DND-41 (cell line): ENCODE measurements around the gene SELP.

ENCODE experiments used
- ATAC-seq: fragments of 200-7000 bp; cut with Tn5 transposase; 3 replicates; pipeline ENCODE4 v1.9.1; 2021; ENCODE audit warnings: low read depth; ENCODE audit not compliant: insufficient read depth
- DNase-seq: peaks from one replicate; pipeline ENCODE4 v3.0.0-alpha.2; 2020
- H2AFZ ChIP-seq: 2 replicates; pipeline ENCODE4 v1.6.0; 2012; ENCODE audit warnings: low read depth, low read length
- H3K27ac ChIP-seq: 2 replicates; pipeline ENCODE4 v1.5.1; 2012; ENCODE audit warnings: low read length, inconsistent platforms
- H3K27me3 ChIP-seq: fragments of 200-600 bp; sonication (generic); 2 replicates; pipeline ENCODE4 v1.6.0; 2012; ENCODE audit warnings: low read length, mild to moderate bottlenecking, inconsistent platforms; ENCODE audit not compliant: insufficient read depth, poor library complexity
- H3K36me3 ChIP-seq: 2 replicates; pipeline ENCODE4 v1.5.1; 2012; ENCODE audit warnings: low read length, inconsistent platforms; ENCODE audit not compliant: insufficient read depth
- H3K4me1 ChIP-seq: 2 replicates; pipeline ENCODE4 v1.5.1; 2012; ENCODE audit warnings: mild to moderate bottlenecking, low read length; ENCODE audit not compliant: insufficient read depth
- H3K4me2 ChIP-seq: 2 replicates; pipeline ENCODE4 v1.6.0; 2012; ENCODE audit warnings: mild to moderate bottlenecking, moderate library complexity, low read length, inconsistent platforms; ENCODE audit not compliant: insufficient read depth
- H3K4me3 ChIP-seq, 2 experiments: fragments of 200-600 bp in 1 of 2; shearing (Covaris generic) in 1 of 2; 2 replicates each; pipeline ENCODE4 v1.5.1; 2012 to 2016; ENCODE audit warnings: inconsistent platforms in 2 of 2, low read length in 2 of 2, mild to moderate bottlenecking in 2 of 2, low read depth in 1 of 2, moderate library complexity in 1 of 2
- H3K79me2 ChIP-seq: 2 replicates; pipeline ENCODE4 v1.6.0; 2012; ENCODE audit warnings: low read length, inconsistent platforms; ENCODE audit not compliant: insufficient read depth
- H3K9ac ChIP-seq: 2 replicates; pipeline ENCODE4 v1.6.0; 2012; ENCODE audit warnings: low read depth, mild to moderate bottlenecking, inconsistent platforms, low read length, moderate library complexity
- H3K9me3 ChIP-seq: 2 replicates; pipeline ENCODE4 v1.5.1; 2012; ENCODE audit warnings: low read length, moderate library complexity, mild to moderate bottlenecking, inconsistent platforms; ENCODE audit not compliant: insufficient read depth, severe bottlenecking
- H4K20me1 ChIP-seq: 2 replicates; pipeline ENCODE4 v1.6.0; 2012; ENCODE audit warnings: low read length; ENCODE audit not compliant: insufficient read depth
- EZH2 ChIP-seq: IDR thresholded peaks from 3 replicates; pipeline ENCODE4 v1.6.1; 2012; ENCODE audit warnings: borderline replicate concordance, low read depth, mild to moderate bottlenecking, moderate library complexity, low read length, inconsistent platforms; ENCODE audit not compliant: severe bottlenecking
- TF ChIP-seq, protein P1 (sequence below): IDR thresholded peaks from 2 replicates; pipeline ENCODE4 v1.5.1; 2012; ENCODE audit warnings: borderline replicate concordance, low read length, moderate library complexity, mild to moderate bottlenecking; ENCODE audit not compliant: poor library complexity, severe bottlenecking; ENCODE audit errors: extremely low read depth

Gene SELP

DNA sequence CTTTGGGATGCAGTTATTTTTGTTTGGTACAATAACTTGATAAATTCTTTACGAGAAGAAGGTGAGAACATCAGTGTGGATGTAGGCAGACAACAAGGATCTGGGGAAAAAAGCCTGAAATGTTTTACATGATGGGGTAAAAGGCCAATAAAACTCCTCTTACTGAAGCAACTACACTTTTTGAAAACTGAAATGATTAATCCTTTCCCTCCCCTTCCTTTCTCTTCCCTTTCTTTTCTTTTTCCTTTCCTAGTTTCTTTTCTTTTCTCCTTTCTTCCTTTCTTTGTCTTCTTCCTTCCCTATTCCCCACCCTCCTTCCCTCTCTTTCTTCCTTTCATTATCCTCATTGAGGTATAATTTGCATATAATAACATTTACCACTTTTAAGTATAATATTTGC, 68.2 kb downstream of the SELP start:
- no peak for ATAC-seq
- Histone ChIP-seq H3K4me2 (no peak overlapping the region), H3K27me3 (no peaks in the 10 kb centered on the region), H3K9ac (no peak overlapping the region), H3K79me2 (no peaks in the 10 kb centered on the region), H2AFZ (no peak overlapping the region), H3K9me3 (peaks cover 2% of the 10 kb centered on the region), H3K36me3 (no peaks in the 10 kb centered on the region), H3K4me3 (no peak overlapping the region), H3K4me1 (peaks cover 9% of the 10 kb centered on the region), H4K20me1 (no peaks in the 10 kb centered on the region), H3K27ac (no peak overlapping the region)
- no peak for DNase-seq
- TF ChIP-seq EZH2, result no peak
- TF ChIP-seq, protein P1, sequence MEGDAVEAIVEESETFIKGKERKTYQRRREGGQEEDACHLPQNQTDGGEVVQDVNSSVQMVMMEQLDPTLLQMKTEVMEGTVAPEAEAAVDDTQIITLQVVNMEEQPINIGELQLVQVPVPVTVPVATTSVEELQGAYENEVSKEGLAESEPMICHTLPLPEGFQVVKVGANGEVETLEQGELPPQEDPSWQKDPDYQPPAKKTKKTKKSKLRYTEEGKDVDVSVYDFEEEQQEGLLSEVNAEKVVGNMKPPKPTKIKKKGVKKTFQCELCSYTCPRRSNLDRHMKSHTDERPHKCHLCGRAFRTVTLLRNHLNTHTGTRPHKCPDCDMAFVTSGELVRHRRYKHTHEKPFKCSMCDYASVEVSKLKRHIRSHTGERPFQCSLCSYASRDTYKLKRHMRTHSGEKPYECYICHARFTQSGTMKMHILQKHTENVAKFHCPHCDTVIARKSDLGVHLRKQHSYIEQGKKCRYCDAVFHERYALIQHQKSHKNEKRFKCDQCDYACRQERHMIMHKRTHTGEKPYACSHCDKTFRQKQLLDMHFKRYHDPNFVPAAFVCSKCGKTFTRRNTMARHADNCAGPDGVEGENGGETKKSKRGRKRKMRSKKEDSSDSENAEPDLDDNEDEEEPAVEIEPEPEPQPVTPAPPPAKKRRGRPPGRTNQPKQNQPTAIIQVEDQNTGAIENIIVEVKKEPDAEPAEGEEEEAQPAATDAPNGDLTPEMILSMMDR, result no peak

DNA sequence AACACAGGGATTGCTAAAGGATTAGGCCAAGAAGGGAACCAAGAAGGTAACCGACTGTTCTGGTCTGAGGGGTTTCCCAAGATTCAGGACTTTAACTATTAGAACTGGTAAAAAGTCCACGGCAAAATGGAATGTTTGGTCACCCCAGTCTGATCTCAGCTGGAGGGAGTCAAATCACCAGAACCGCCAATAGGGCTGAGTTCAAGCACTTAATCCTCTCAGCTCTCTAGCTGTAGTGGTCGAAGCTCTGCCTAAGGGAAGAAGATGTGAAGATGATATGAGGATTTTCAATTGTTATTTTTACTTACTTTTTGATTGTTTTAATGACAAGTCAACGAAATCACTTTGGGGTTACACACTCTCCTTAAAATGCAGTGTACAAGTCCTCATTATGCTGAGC, 72.8 kb downstream of the SELP start:
- Histone ChIP-seq H3K4me1 (no peaks in the 10 kb centered on the region), H3K36me3 (no peaks in the 10 kb centered on the region), H3K9ac (no peak overlapping the region), H3K27me3 (no peaks in the 10 kb centered on the region), H3K4me2 (no peak overlapping the region), H3K9me3 (no peaks in the 10 kb centered on the region), H2AFZ (no peak overlapping the region), H3K79me2 (no peaks in the 10 kb centered on the region), H4K20me1 (no peaks in the 10 kb centered on the region), H3K27ac (no peak overlapping the region), H3K4me3 (no peak overlapping the region)
- ATAC-seq (no peak), DNase-seq (no peak)
- TF ChIP-seq, protein P1, result no peak

DNA sequence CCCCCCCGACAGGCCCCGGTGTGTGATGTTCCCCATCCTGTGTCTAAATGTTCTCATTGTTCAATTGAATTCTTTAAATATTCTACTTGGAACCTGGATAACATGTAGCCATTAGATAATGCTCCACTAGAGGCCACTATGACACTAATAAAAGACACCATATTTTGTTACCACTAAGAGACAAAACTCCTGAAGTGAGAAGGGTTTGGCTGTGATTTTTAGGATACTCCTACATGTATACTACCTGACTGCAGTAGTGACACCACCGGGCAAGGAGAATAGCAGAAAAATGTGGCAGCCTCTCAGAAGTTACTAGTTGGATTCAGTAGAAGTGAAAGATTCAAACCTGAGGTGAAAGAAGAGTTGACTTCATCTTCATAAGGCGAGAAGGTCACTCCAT, 79.6 kb downstream of the SELP start:
- no peaks in the 10 kb centered on the region for H3K36me3 ChIP-seq
- H3K9ac ChIP-seq, result no peak overlapping the region
- no peak overlapping the region for H3K27ac ChIP-seq
- H3K9me3 ChIP-seq, result no peaks in the 10 kb centered on the region
- TF ChIP-seq EZH2, result no peak
- TF ChIP-seq, protein P1, result peak; percentile 74
- DNase-seq (no peak), ATAC-seq (peak; percentile 81)
- no peak overlapping the region for H3K4me2 ChIP-seq
- no peak overlapping the region for H3K4me3 ChIP-seq
- H2AFZ ChIP-seq, result no peak overlapping the region
- H3K27me3 ChIP-seq, result no peaks in the 10 kb centered on the region
- no peaks in the 10 kb centered on the region for H4K20me1 ChIP-seq
- H3K79me2 ChIP-seq, result no peaks in the 10 kb centered on the region
- H3K4me1 ChIP-seq, result no peaks in the 10 kb centered on the region

DNA sequence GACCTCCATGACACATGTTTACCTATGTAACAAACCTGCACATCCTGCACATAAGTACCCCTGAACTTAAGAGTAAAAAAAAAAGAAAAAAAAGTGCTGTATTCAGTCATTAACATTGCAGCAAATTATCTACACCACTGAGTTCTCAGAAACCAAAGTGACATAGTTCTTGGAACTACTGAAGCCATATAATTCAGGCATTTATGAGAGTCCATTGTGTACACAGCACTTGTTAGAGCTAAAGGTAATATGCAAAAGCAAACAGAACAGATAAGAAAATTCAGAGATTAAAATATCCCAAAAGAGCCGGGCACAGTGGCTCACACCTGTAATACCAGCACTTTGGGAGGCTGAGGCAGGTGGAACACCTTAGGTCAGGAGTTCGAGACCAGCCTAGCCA, 81.6 kb downstream of the SELP start:
- H3K4me3 ChIP-seq, result no peak overlapping the region
- no peaks in the 10 kb centered on the region for H3K4me1 ChIP-seq
- no peaks in the 10 kb centered on the region for H3K36me3 ChIP-seq
- no peak for TF ChIP-seq EZH2
- TF ChIP-seq, protein P1, result no peak
- H3K4me2 ChIP-seq, result no peak overlapping the region
- DNase-seq (no peak), ATAC-seq (no peak)
- H2AFZ ChIP-seq, result no peak overlapping the region
- no peaks in the 10 kb centered on the region for H3K9me3 ChIP-seq
- no peak overlapping the region for H3K27ac ChIP-seq
- no peak overlapping the region for H3K9ac ChIP-seq
- no peaks in the 10 kb centered on the region for H3K79me2 ChIP-seq
- H4K20me1 ChIP-seq, result no peaks in the 10 kb centered on the region
- H3K27me3 ChIP-seq, result no peaks in the 10 kb centered on the region
